Ovary (tissue), 10 donors: Measurements from ENCODE around the gene IL36G. TPM values are rescaled to one million over a fixed set of nuclear protein-coding genes. Genes with fewer than 3 reads are reported as not detected.
"Not testable (repeated sequence)": the region's sequence is repeated elsewhere in the genome, so short reads cannot be mapped to it uniquely, and the experiment has no call there.

Source experiments
- DNase-seq, 5 donors: peaks; one replicate each; pipeline ENCODE4 v3.0.0-alpha.2; 2019 to 2020
- H3K27ac ChIP-seq, 2 donors: fragments of 200-600 bp; one replicate each; pipeline versions ENCODE4 v1.5.1 to v1.8.0; 2019 to 2022
- H3K27me3 ChIP-seq: fragments of 200-600 bp; one replicate; pipeline ENCODE4 v1.8.0; 2022
- H3K36me3 ChIP-seq: fragments of 200-600 bp; sonication (generic); one replicate; pipeline ENCODE4 v1.5.1; 2019
- H3K4me1 ChIP-seq: one replicate; pipeline ENCODE4 v1.8.1; 2013; ENCODE audit warnings: mild to moderate bottlenecking, moderate library complexity; ENCODE audit not compliant: insufficient read depth
- H3K4me3 ChIP-seq: fragments of 200-600 bp; sonication (generic); one replicate; pipeline ENCODE4 v1.5.1; 2017
- H3K9me3 ChIP-seq, 2 donors: fragments of 200-600 bp in 1 of 2; sonication (generic) in 1 of 2; one replicate each; pipeline versions ENCODE4 v1.5.1 to v1.8.1; 2013 to 2019; ENCODE audit warnings: mild to moderate bottlenecking in 1 of 2, moderate library complexity in 1 of 2
- CTCF ChIP-seq, 3 donors: fragments of 450-650 bp in 2 of 3; fragments of 200-600 bp in 1 of 3; IDR thresholded peaks; one replicate each; pipeline versions ENCODE4 v1.5.1 to v1.8.0; 2016 to 2022; ENCODE audit warnings: antibody characterized with exemption in 3 of 3, mild to moderate bottlenecking in 1 of 3
- EP300 ChIP-seq: sonication (generic); formaldehyde crosslinking; IDR thresholded peaks from one replicate; pipeline ENCODE4 v1.6.1; 2017; ENCODE audit warnings: antibody characterized with exemption
- POLR2A ChIP-seq: fragments of 450-650 bp; IDR thresholded peaks from one replicate; pipeline ENCODE4 v1.6.1; 2017; ENCODE audit warnings: antibody characterized with exemption, mild to moderate bottlenecking, moderate library complexity
- WGBS, 3 donors: extraction: QIAGEN DNeasy Blood & Tissue Kit in 1 of 3; methylation state at CpG; one replicate each; pipeline versions ENCODE4 v1.1.5 to v1.1.7; 2013 to 2017; 5-methylcytosine and 5-hydroxymethylcytosine counted together
- intact Hi-C, 4 donors: fragments of 100-400 bp; cut with DNase I; formaldehyde crosslinking; loops; one replicate each; pipeline versions ENCODE4 v1.11.0 to v1.15.1; 2022 to 2023
- long read RNA-seq, 3 donors: library from polyadenylated mRNA in 2 of 3; unstranded in 2 of 3; transcript quantifications; one replicate each; pipeline ENCODE4 v2.0.0 and lab custom pipeline, GENCODE V29; 2021 to 2026
- polyA plus RNA-seq, 2 donors: library from polyadenylated mRNA; stranded (reverse); fragments of 200-250 nt in 1 of 2; fragments of 350-450 nt in 1 of 2; fragmentation: Illumina TruSeq in 1 of 2; extraction: RNeasy Lipid Tissue Mini Kit (QIAGEN cat#74804) in 1 of 2; gene quantifications; one replicate each; pipeline ENCODE4 v1.2.3, GENCODE V29; 2013 to 2014
- total RNA-seq, 7 donors: library from RNA; depleted of rRNA in 2 of 7; stranded (reverse); fragments of >200 nt in 2 of 7; fragmentation: NEBNext Ultra II Directional in 3 of 7; extraction: Animal tissue kit (Norgen Biotek cat#: 25700) in 3 of 7; gene quantifications; one replicate each; pipeline versions ENCODE4 v1.1.0 to v1.2.4, GENCODE V29; 2016 to 2023
- donor health status: DM: no; HTN: no; CAD: no; lungs with moderate emphysema.
- donor health status: DM: no; HTN: no; CAD: no.
- donor health status: Bipolar disorder and iron deficiency.
- donor health status: DM: yes; HTN: yes; CAD: no.
- donor health status: DM: no; HTN: no; CAD: no.
- donor health status: DM: yes; HTN: yes; CAD: no.

The IL36G gene
- total RNA-seq (not detected), polyA plus RNA-seq (not detected)
- long read RNA-seq, donor 1, result 0 reads
- long read RNA-seq, donor 2, result 0 reads
- long read RNA-seq, donor 3, result 0 reads

GRCh38 chr2:112977559-112978056, at the start of gene IL36G:
IL36G (plus strand) TSS chr2:112978006; CDS start chr2:112978639, 633 bp downstream.
- Histone ChIP-seq H3K4me3 (no peak within 1 kb of the TSS), H3K36me3 (no peaks in the 10 kb centered on the region), H3K27ac (no peak within 1 kb of the TSS), H3K9me3 (no peaks in the 10 kb centered on the region), H3K27me3 (no peaks in the 10 kb centered on the region), H3K4me1 (no peaks in the 10 kb centered on the region)
- no peak for TF ChIP-seq CTCF (IDR thresholded peaks at IDR 0.05)
- no peak for TF ChIP-seq POLR2A
- no peak for TF ChIP-seq EP300
- intact Hi-C loops, result no loop called here
- WGBS, 3 donors, result 58 to 69% (median 64%) methylated on average over 7 of the region's 7 CpGs
- no peak for DNase-seq

DNA sequence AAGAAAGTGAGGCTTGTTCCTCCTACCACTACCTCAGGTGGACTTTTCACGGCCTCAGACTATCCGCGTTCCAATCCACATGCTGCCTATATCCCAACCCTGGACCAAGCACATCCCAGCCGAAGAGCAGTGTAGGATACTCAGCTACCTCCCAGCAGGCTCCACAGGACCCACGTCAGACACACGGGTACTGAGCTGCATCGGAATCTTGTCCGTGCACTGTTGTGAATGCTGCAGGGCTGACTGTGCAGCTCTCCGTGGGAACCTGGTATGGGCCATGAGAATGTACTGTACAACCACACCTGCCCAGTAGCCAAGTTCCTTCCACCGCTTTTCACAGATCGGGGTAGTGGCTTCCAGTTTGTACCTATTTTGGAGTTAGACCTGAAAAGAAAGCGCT, 44.5 kb upstream of the IL36G start:
- TF ChIP-seq CTCF (IDR thresholded peaks at IDR 0.05) (no peak), EP300 (no peak), POLR2A (no peak)
- no peaks in the 10 kb centered on the region for H3K9me3 ChIP-seq
- DNase-seq, result no peak
- H3K4me3 ChIP-seq, result no peak overlapping the region
- WGBS, 3 donors, result 83 to 91% (median 88%) methylated on average over 12 of the region's 12 CpGs
- H3K4me1 ChIP-seq, result no peaks in the 10 kb centered on the region
- no peaks in the 10 kb centered on the region for H3K36me3 ChIP-seq
- intact Hi-C loops, result no loop called here
- no peaks in the 10 kb centered on the region for H3K27me3 ChIP-seq
- no peak overlapping the region for H3K27ac ChIP-seq

DNA sequence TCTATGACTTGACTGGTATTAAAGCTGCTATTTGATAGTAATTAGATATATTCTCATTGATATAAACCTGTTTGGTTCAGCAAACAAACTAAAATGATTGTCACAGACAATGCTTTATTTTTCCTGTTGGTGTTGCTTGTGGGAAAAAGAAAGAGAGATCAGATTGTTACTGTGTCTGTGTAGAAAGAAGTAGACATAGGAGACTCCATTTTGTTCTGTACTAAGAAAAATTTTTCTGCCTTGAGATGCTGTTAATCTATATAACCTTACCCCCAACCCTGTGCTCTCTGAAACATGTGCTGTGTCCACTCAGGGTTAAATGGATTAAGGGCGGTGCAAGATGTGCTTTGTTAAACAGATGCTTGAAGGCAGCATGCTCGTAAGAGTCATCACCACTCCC, 43.7 kb upstream of the IL36G start:
- DNase-seq, H3K27me3 ChIP-seq, intact Hi-C loops, H3K9me3 ChIP-seq, H3K4me3 ChIP-seq, H3K36me3 ChIP-seq, H3K4me1 ChIP-seq, H3K27ac ChIP-seq: not testable (repeated sequence)
- 12 to 21% (median 14%) methylated on average over 2 of the region's 2 CpGs for WGBS, 3 donors

GRCh38 chr2:112936927-112937232, 40.9 kb upstream of the IL36G start:
- Histone ChIP-seq H3K9me3 (no peaks in the 10 kb centered on the region), H3K36me3 (no peaks in the 10 kb centered on the region), H3K4me1 (no peaks in the 10 kb centered on the region), H3K27ac (no peak overlapping the region), H3K27me3 (no peaks in the 10 kb centered on the region), H3K4me3 (no peak overlapping the region)
- no peak for DNase-seq
- 54 to 70% (median 67%) methylated on average over 2 of the region's 2 CpGs for WGBS, 3 donors
- intact Hi-C loops, result no loop called here
- TF ChIP-seq CTCF (IDR thresholded peaks at IDR 0.05), result no peak
- no peak for TF ChIP-seq POLR2A
- no peak for TF ChIP-seq EP300

- WGBS, 3 donors, result 82 to 85% (median 85%) methylated on average over 5 of the region's 5 CpGs
- intact Hi-C loops, result no loop called here
- no peak for DNase-seq
- H3K4me3 ChIP-seq, result no peak overlapping the region
- H3K27me3 ChIP-seq, result no peaks in the 10 kb centered on the region
- H3K27ac ChIP-seq, result no peak overlapping the region
- no peaks in the 10 kb centered on the region for H3K36me3 ChIP-seq
- H3K9me3 ChIP-seq, result no peaks in the 10 kb centered on the region
- H3K4me1 ChIP-seq, result no peaks in the 10 kb centered on the region
- no peak for TF ChIP-seq CTCF (IDR thresholded peaks at IDR 0.05)
- no peak for TF ChIP-seq POLR2A
- no peak for TF ChIP-seq EP300
Measured at GRCh38 chr2:112938904-112939303, 38.9 kb upstream of the IL36G start.
